Hepatic stellate cell (primary cell): ENCODE results near the gene IRGQ.
A peak's percentile ranks its signal among the peaks of the same experiment; 100 is the strongest.

ENCODE experiments used
- DNase-seq: peaks from one replicate; pipeline ENCODE4 v3.0.0; 2011; ENCODE audit warnings: low spot score

Gene IRGQ

GRCh38 chr19:43544077-43544476 lies 51.9 kb downstream of the IRGQ start:
- no peak for DNase-seq

GRCh38 chr19:43541920-43542650 lies 53.8 kb downstream of the IRGQ start:
- no peak for DNase-seq

- no peak for DNase-seq
Observed at GRCh38 chr19:43540381-43540780, 55.6 kb downstream of the IRGQ start.

- no peak for DNase-seq
Observed at GRCh38 chr19:43538922-43539321, 57.0 kb downstream of the IRGQ start.

GRCh38 chr19:43534816-43535761 lies 60.8 kb downstream of the IRGQ start:
- peak; percentile 68 for DNase-seq
